HepG2 (cell line): ENCODE data around the gene BACH2. TPM values are rescaled to one million over a fixed set of nuclear protein-coding genes. Genes with fewer than 3 reads are reported as not detected.

ENCODE experiments used
- ATAC-seq: fragments of 200-7000 bp; cut with Tn5 transposase; 3 replicates; pipeline ENCODE4 v1.9.1; 2020; ENCODE audit warnings: mild to moderate bottlenecking, moderate library complexity
- BruUV-seq: library from RNA; stranded (reverse); fragments of 400-500 nt; replicated peaks from 2 replicates; lab custom pipeline; 2021; lab: Mats Ljungman, UMichigan
- CTCF ChIA-PET: fragments of 300-600 bp; formaldehyde crosslinking; extraction: SDS; loops from one replicate; lab custom pipeline; 2021; ENCODE audit warnings: low total read pairs, inconsistent platforms, low intra/inter-chr PET ratio; lab: Yijun Ruan, JAX
- POLR2A ChIA-PET: fragments of 350-600 bp; sonication (Branson Sonifier 250); formaldehyde crosslinking; loops from one replicate; lab custom pipeline; 2020; ENCODE audit warnings: antibody characterized with exemption, inconsistent platforms; lab: Yijun Ruan, JAX
- DNase-seq: peaks from one replicate; pipeline ENCODE4 v3.0.0-alpha.2; 2015; ENCODE audit warnings: low spot score
- FAIRE-seq: peaks from 3 replicates; lab custom pipeline; 2011; peaks lifted over from hg19 to GRCh38; lab: Jason Lieb, UNC
- H2AFZ ChIP-seq: one replicate; pipeline ENCODE4 v1.6.1; 2011; ENCODE audit warnings: low read length, inconsistent platforms
- H3K27ac ChIP-seq: fragments of 300-600 bp; 3 replicates; pipeline ENCODE4 v1.8.0; 2011; ENCODE audit warnings: mixed run types, mild to moderate bottlenecking, mixed read lengths, low read length, inconsistent platforms; ENCODE audit not compliant: insufficient read depth; ENCODE audit errors: extremely low read length
- H3K27me3 ChIP-seq, 2 experiments: fragments of 200-600 bp in 1 of 2; 2 replicates in 1 of 2; 3 replicates in 1 of 2; pipeline versions ENCODE4 v1.6.0 to v1.8.0; 2011; ENCODE audit warnings: low read length in 2 of 2, mild to moderate bottlenecking in 2 of 2, moderate library complexity in 2 of 2, inconsistent platforms in 1 of 2; ENCODE audit not compliant: insufficient read depth in 2 of 2, control insufficient read depth in 1 of 2
- H3K36me3 ChIP-seq, 2 experiments: fragments of 200-600 bp in 1 of 2; replicated peaks in 1 of 2; 2 replicates in 1 of 2; 3 replicates in 1 of 2; pipeline versions ENCODE4 v1.5.1 to v1.8.0; 2011; ENCODE audit warnings: low read length in 2 of 2, inconsistent platforms in 1 of 2; ENCODE audit not compliant: insufficient read depth in 2 of 2, control insufficient read depth in 1 of 2
- H3K4me1 ChIP-seq: 2 replicates; pipeline ENCODE4 v1.5.1; 2012; ENCODE audit warnings: low read length, inconsistent platforms; ENCODE audit not compliant: insufficient read depth
- H3K4me2 ChIP-seq: 2 replicates; pipeline ENCODE4 v1.6.0; 2011; ENCODE audit warnings: low read depth, low read length, inconsistent platforms
- H3K4me3 ChIP-seq, 3 experiments: fragments of 200-600 bp in 1 of 3; sonication (generic), shearing (Covaris generic) in 1 of 3; replicated peaks in 1 of 3; 2 replicates each; pipeline ENCODE4 v1.5.1; 2011 to 2016; ENCODE audit warnings: low read length in 3 of 3, inconsistent platforms in 2 of 3, low read depth in 2 of 3, mild to moderate bottlenecking in 2 of 3, control low read depth in 1 of 3, mixed read lengths in 1 of 3; ENCODE audit not compliant: insufficient read depth in 1 of 3
- H3K79me2 ChIP-seq: one replicate; pipeline ENCODE4 v1.6.1; 2011; ENCODE audit warnings: low read length, inconsistent platforms; ENCODE audit not compliant: insufficient read depth
- H3K9ac ChIP-seq: 2 replicates; pipeline ENCODE4 v1.6.0; 2011; ENCODE audit warnings: mild to moderate bottlenecking, low read depth, low read length, inconsistent platforms; ENCODE audit not compliant: insufficient read depth
- H3K9me3 ChIP-seq: 2 replicates; pipeline ENCODE4 v1.5.1; 2012; ENCODE audit warnings: mild to moderate bottlenecking, low read length
- H4K20me1 ChIP-seq: 2 replicates; pipeline ENCODE4 v1.6.0; 2011; ENCODE audit warnings: inconsistent platforms, mild to moderate bottlenecking, low read length, moderate library complexity; ENCODE audit not compliant: insufficient read depth
- ARNT ChIP-seq: fragments of 450-650 bp; IDR thresholded peaks from 2 replicates; pipeline ENCODE4 v1.6.1; 2017
- ATM ChIP-seq: fragments of 450-650 bp; IDR thresholded peaks from 2 replicates; pipeline ENCODE4 v1.7.1; 2017; ENCODE audit warnings: mild to moderate bottlenecking, borderline replicate concordance
- POLR2AphosphoS5 ChIP-seq: IDR thresholded peaks from 2 replicates; pipeline ENCODE4 v1.6.1; 2012; ENCODE audit warnings: low read depth, low read length
- SKI ChIP-seq: fragments of 450-650 bp; IDR thresholded peaks from one replicate; pipeline ENCODE4 v1.6.1; 2018; ENCODE audit warnings: mild to moderate bottlenecking; ENCODE audit not compliant: partially characterized antibody
- ZHX1 ChIP-seq: sonication (generic); formaldehyde crosslinking; IDR thresholded peaks from 2 replicates; pipeline ENCODE4 v1.8.1; 2022; ENCODE audit warnings: low read depth, mild to moderate bottlenecking, missing genetic modification reagents
- ZNF225 ChIP-seq: sonication (generic); formaldehyde crosslinking; IDR thresholded peaks from 2 replicates; pipeline ENCODE4 v1.4.0; 2020; ENCODE audit warnings: mild to moderate bottlenecking, missing genetic modification reagents
- ZNF34 ChIP-seq: sonication (generic); formaldehyde crosslinking; IDR thresholded peaks from 2 replicates; pipeline ENCODE4 v1.4.0; 2020; ENCODE audit warnings: mild to moderate bottlenecking, missing genetic modification reagents, borderline replicate concordance
- ZNF580 ChIP-seq: IDR thresholded peaks from 2 replicates; pipeline ENCODE4 v1.6.1; 2016; ENCODE audit warnings: low read depth, borderline replicate concordance
- ZNF589 ChIP-seq: sonication (generic); formaldehyde crosslinking; conservative IDR thresholded peaks from 2 replicates; pipeline ENCODE4 v1.8.0; 2022; ENCODE audit warnings: mild to moderate bottlenecking, moderate library complexity, missing genetic modification reagents
- ZNF766 ChIP-seq: sonication (generic); formaldehyde crosslinking; IDR thresholded peaks from 2 replicates; pipeline ENCODE4 v1.5.0; 2020; ENCODE audit warnings: missing genetic modification reagents, borderline replicate concordance
- ZNF770 ChIP-seq: sonication (generic); formaldehyde crosslinking; IDR thresholded peaks from 2 replicates; pipeline ENCODE4 v1.5.0; 2020; ENCODE audit warnings: mild to moderate bottlenecking, missing genetic modification reagents
- ZNF83 ChIP-seq: sonication (generic); formaldehyde crosslinking; IDR thresholded peaks from 2 replicates; pipeline ENCODE4 v1.4.0; 2020; ENCODE audit warnings: missing genetic modification reagents, mild to moderate bottlenecking, borderline replicate concordance
- WGBS: methylation state at CpG from one replicate; pipeline ENCODE4 v1.1.6; 2017; ENCODE audit warnings: low lambda C conversion rate; 5-methylcytosine and 5-hydroxymethylcytosine counted together
- in situ Hi-C: cut with HindIII; loops from 2 replicates; pipeline ENCODE4 v1.10.0; 2017; ENCODE audit warnings: low pct_unique_long_range_greater_than_20kb; ENCODE audit not compliant: extremely low pct_ligation_motif_present
- intact Hi-C: fragments of 100-400 bp; cut with micrococcal nuclease; formaldehyde crosslinking; loops from one replicate; pipeline ENCODE4 v1.10.0; 2022; ENCODE audit not compliant: unreplicated experiment
- polyA plus RNA-seq, 8 experiments: library from polyadenylated mRNA; depleted of rRNA in 3 of 8; stranded (reverse) in 7 of 8; unstranded in 1 of 8; fragments of >200 nt; fragmentation: Illumina TruSeq in 4 of 8; extraction: Trizol in 4 of 8; gene quantifications; 2 replicates each; pipeline versions ENCODE4 v1.2.1 to v1.2.3, GENCODE V29; 2011 to 2016; ENCODE audit warnings: low read depth in 4 of 8, missing spikeins in 1 of 8, mixed read lengths in 1 of 8; ENCODE audit not compliant: insufficient read depth in 1 of 8
- total RNA-seq, 5 experiments: library from RNA; depleted of rRNA; stranded (reverse); fragments of >200 nt; fragmentation: Illumina TruSeq; extraction: Trizol; gene quantifications; 2 replicates each; pipeline ENCODE4 v1.2.3, GENCODE V29; 2016; ENCODE audit warnings: low read depth in 1 of 5

The BACH2 gene
- total and polyA plus RNA-seq, 2 of the 13 experiments (the other 11 are each of a cell fraction or from before 2014, with no cell fraction given), result 0.01 TPM; not detected in 1

GRCh38 chr6:90194371-90194841 lies 102.2 kb downstream of the BACH2 start:
- WGBS, result 37% methylated on average over 4 of the region's 4 CpGs
- H3K9me3 ChIP-seq, result no peaks in the 10 kb centered on the region
- no peak overlapping the region for H3K4me2 ChIP-seq
- TF ChIP-seq ZNF34 (CRISPR knock-in tag) (no peak), ZNF589 (CRISPR knock-in tag) (no peak), ARNT (no peak), ZNF225 (no peak)
- TF ChIP-seq, all 625 proteins: peak for 0
- BruUV-seq, result no TSS peak
- no peak overlapping the region for H2AFZ ChIP-seq
- no peak for DNase-seq
- no peaks in the 10 kb centered on the region for H3K36me3 ChIP-seq
- no peak for FAIRE-seq
- H3K9ac ChIP-seq, result no peak overlapping the region
- H4K20me1 ChIP-seq, result no peaks in the 10 kb centered on the region
- ChIA-PET CTCF (no interaction called here), POLR2A (no interaction called here)
- H3K4me3 ChIP-seq, result no peak overlapping the region
- H3K4me1 ChIP-seq, result no peaks in the 10 kb centered on the region
- no peaks in the 10 kb centered on the region for H3K79me2 ChIP-seq
- H3K27ac ChIP-seq, result no peak overlapping the region
- in situ Hi-C loops (no loop called here), intact Hi-C loops (no loop called here)
- no peak for ATAC-seq
- H3K27me3 ChIP-seq, result no peaks in the 10 kb centered on the region

- Histone ChIP-seq H4K20me1 (no peaks in the 10 kb centered on the region), H3K4me3 (no peak overlapping the region), H3K27ac (no peak overlapping the region), H2AFZ (no peak overlapping the region), H3K27me3 (no peaks in the 10 kb centered on the region), H3K36me3 (no peaks in the 10 kb centered on the region), H3K9ac (no peak overlapping the region), H3K9me3 (no peaks in the 10 kb centered on the region), H3K4me2 (no peak overlapping the region), H3K4me1 (no peaks in the 10 kb centered on the region), H3K79me2 (no peaks in the 10 kb centered on the region)
- intact Hi-C loops, result no loop called here
- BruUV-seq, result no TSS peak
- DNase-seq (no peak), FAIRE-seq (no peak), ATAC-seq (no peak)
- WGBS, result 28% methylated on average over 4 of the region's 4 CpGs
- in situ Hi-C loops, result no loop called here
- ChIA-PET CTCF (no interaction called here), POLR2A (no interaction called here)
- TF ChIP-seq ATM, result no peak
- TF ChIP-seq POLR2AphosphoS5, result no peak
- no peak for TF ChIP-seq SKI
- TF ChIP-seq ZHX1, result no peak
- TF ChIP-seq ZNF580 (CRISPR knock-in tag), result no peak
- TF ChIP-seq ZNF83 (CRISPR knock-in tag), result no peak
- TF ChIP-seq ZNF766 (CRISPR knock-in tag), result no peak
- TF ChIP-seq ZNF770 (CRISPR knock-in tag), result no peak
These were observed 103.3 kb downstream of the BACH2 start for GRCh38 chr6:90193359-90193758.
